ENCODE results near the gene SCAPER. TPM values are rescaled to one million over a fixed set of nuclear protein-coding genes. Genes with fewer than 3 reads are reported as not detected.

Gene SCAPER
- total RNA-seq, 1 donor = 8.3 TPM

GRCh38 chr15:76376029-76376428 lies 529.1 kb downstream of the SCAPER start:
- Histone ChIP-seq H3K79me2 (ENCODE audit: insufficient read depth, low read length) (no peaks in the 10 kb centered on the region), H3K36me3 (ENCODE audit: insufficient read depth, low read length) (no peaks in the 10 kb centered on the region), H4K20me1 (ENCODE audit: insufficient read depth, low read length) (no peaks in the 10 kb centered on the region), H3K9me3 (ENCODE audit: low read depth, low read length) (no peaks in the 10 kb centered on the region), H3K27ac (ENCODE audit: low read depth, low read length) (no peak overlapping the region), H3K27me3 (ENCODE audit: insufficient read depth, low read length) (no peaks in the 10 kb centered on the region), H3K4me2 (ENCODE audit: insufficient read depth, low read length) (no peak overlapping the region), H2AFZ (ENCODE audit: low read length) (no peak overlapping the region), H3K4me3 (ENCODE audit: insufficient read depth, low read length) (no peak overlapping the region), H3K4me1 (ENCODE audit: insufficient read depth, low read length) (peaks cover 2% of the 10 kb centered on the region)
- no peak for DNase-seq (ENCODE audit: insufficient read length, low spot score, missing footprints)
- TF ChIP-seq, protein P1, sequence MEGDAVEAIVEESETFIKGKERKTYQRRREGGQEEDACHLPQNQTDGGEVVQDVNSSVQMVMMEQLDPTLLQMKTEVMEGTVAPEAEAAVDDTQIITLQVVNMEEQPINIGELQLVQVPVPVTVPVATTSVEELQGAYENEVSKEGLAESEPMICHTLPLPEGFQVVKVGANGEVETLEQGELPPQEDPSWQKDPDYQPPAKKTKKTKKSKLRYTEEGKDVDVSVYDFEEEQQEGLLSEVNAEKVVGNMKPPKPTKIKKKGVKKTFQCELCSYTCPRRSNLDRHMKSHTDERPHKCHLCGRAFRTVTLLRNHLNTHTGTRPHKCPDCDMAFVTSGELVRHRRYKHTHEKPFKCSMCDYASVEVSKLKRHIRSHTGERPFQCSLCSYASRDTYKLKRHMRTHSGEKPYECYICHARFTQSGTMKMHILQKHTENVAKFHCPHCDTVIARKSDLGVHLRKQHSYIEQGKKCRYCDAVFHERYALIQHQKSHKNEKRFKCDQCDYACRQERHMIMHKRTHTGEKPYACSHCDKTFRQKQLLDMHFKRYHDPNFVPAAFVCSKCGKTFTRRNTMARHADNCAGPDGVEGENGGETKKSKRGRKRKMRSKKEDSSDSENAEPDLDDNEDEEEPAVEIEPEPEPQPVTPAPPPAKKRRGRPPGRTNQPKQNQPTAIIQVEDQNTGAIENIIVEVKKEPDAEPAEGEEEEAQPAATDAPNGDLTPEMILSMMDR (IDR thresholded peaks at IDR 0.05; ENCODE audit: extremely low read depth, low read depth, low read length) = no peak

DNA sequence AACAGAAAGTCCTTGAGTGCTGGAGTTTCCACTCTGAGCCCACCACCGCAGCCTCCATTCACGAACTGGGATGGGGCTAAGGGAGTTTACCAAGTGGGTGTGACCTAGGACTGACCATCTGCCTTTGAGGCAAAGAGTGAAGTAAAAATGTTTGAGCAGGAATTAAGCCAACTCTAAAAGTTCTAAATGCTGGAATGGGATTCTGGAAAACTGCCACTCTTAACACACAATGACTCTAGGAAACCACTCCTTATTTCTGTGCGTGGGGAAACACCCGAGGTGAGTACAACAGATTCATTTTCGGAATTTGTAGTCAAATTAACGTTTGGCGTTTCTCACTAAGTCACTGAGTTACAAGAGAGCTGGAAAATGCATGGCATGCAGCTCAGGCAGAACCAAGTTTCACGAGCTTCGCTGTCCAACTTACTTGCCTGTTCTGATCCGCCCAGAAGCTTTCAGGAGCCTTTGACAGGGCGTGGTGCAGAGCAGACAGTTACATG lies 537.0 kb downstream of the SCAPER start:
- H3K36me3 ChIP-seq (ENCODE audit: insufficient read depth, low read length) = no peaks in the 10 kb centered on the region
- no peak overlapping the region for H2AFZ ChIP-seq (ENCODE audit: low read length)
- H3K27me3 ChIP-seq (ENCODE audit: insufficient read depth, low read length) = no peaks in the 10 kb centered on the region
- TF ChIP-seq, protein P1 (IDR thresholded peaks at IDR 0.05; ENCODE audit: extremely low read depth, low read depth, low read length) = no peak
- DNase-seq (ENCODE audit: insufficient read length, low spot score, missing footprints) = no peak
- no peaks in the 10 kb centered on the region for H3K79me2 ChIP-seq (ENCODE audit: insufficient read depth, low read length)
- no peak overlapping the region for H3K4me2 ChIP-seq (ENCODE audit: insufficient read depth, low read length)
- no peak overlapping the region for H3K4me3 ChIP-seq (ENCODE audit: insufficient read depth, low read length)
- H3K27ac ChIP-seq (ENCODE audit: low read depth, low read length) = no peak overlapping the region
- H3K4me1 ChIP-seq (ENCODE audit: insufficient read depth, low read length) = no peaks in the 10 kb centered on the region
- H4K20me1 ChIP-seq (ENCODE audit: insufficient read depth, low read length) = no peaks in the 10 kb centered on the region
- H3K9me3 ChIP-seq (ENCODE audit: low read depth, low read length) = no peaks in the 10 kb centered on the region

- H3K4me2 ChIP-seq (ENCODE audit: insufficient read depth, low read length) = no peak overlapping the region
- H3K27ac ChIP-seq (ENCODE audit: low read depth, low read length) = no peak overlapping the region
- H3K79me2 ChIP-seq (ENCODE audit: insufficient read depth, low read length) = no peaks in the 10 kb centered on the region
- no peaks in the 10 kb centered on the region for H3K9me3 ChIP-seq (ENCODE audit: low read depth, low read length)
- H4K20me1 ChIP-seq (ENCODE audit: insufficient read depth, low read length) = no peaks in the 10 kb centered on the region
- H3K36me3 ChIP-seq (ENCODE audit: insufficient read depth, low read length) = no peaks in the 10 kb centered on the region
- no peak for DNase-seq (ENCODE audit: insufficient read length, low spot score, missing footprints)
- no peaks in the 10 kb centered on the region for H3K27me3 ChIP-seq (ENCODE audit: insufficient read depth, low read length)
- H3K4me3 ChIP-seq (ENCODE audit: insufficient read depth, low read length) = no peak overlapping the region
- TF ChIP-seq, protein P1 (IDR thresholded peaks at IDR 0.05; ENCODE audit: extremely low read depth, low read depth, low read length) = no peak
- no peaks in the 10 kb centered on the region for H3K4me1 ChIP-seq (ENCODE audit: insufficient read depth, low read length)
- H2AFZ ChIP-seq (ENCODE audit: low read length) = no peak overlapping the region
Observed at GRCh38 chr15:76366714-76367113, 538.4 kb downstream of the SCAPER start.

GRCh38 chr15:76363251-76363650 lies 541.9 kb downstream of the SCAPER start:
- H3K4me1 ChIP-seq (ENCODE audit: insufficient read depth, low read length) = no peaks in the 10 kb centered on the region
- H3K36me3 ChIP-seq (ENCODE audit: insufficient read depth, low read length) = no peaks in the 10 kb centered on the region
- H3K4me3 ChIP-seq (ENCODE audit: insufficient read depth, low read length) = no peak overlapping the region
- H4K20me1 ChIP-seq (ENCODE audit: insufficient read depth, low read length) = no peaks in the 10 kb centered on the region
- no peak for DNase-seq (ENCODE audit: insufficient read length, low spot score, missing footprints)
- TF ChIP-seq, protein P1 (IDR thresholded peaks at IDR 0.05; ENCODE audit: extremely low read depth, low read depth, low read length) = no peak
- no peaks in the 10 kb centered on the region for H3K79me2 ChIP-seq (ENCODE audit: insufficient read depth, low read length)
- H3K27ac ChIP-seq (ENCODE audit: low read depth, low read length) = no peak overlapping the region
- no peaks in the 10 kb centered on the region for H3K27me3 ChIP-seq (ENCODE audit: insufficient read depth, low read length)
- no peaks in the 10 kb centered on the region for H3K9me3 ChIP-seq (ENCODE audit: low read depth, low read length)
- H2AFZ ChIP-seq (ENCODE audit: low read length) = no peak overlapping the region
- H3K4me2 ChIP-seq (ENCODE audit: insufficient read depth, low read length) = no peak overlapping the region
